ENCODE data around the gene LSR.

The LSR gene

GRCh38 chr19:35305181-35305580 is 56.4 kb downstream of the LSR start:
- FAIRE-seq = no peak

DNA sequence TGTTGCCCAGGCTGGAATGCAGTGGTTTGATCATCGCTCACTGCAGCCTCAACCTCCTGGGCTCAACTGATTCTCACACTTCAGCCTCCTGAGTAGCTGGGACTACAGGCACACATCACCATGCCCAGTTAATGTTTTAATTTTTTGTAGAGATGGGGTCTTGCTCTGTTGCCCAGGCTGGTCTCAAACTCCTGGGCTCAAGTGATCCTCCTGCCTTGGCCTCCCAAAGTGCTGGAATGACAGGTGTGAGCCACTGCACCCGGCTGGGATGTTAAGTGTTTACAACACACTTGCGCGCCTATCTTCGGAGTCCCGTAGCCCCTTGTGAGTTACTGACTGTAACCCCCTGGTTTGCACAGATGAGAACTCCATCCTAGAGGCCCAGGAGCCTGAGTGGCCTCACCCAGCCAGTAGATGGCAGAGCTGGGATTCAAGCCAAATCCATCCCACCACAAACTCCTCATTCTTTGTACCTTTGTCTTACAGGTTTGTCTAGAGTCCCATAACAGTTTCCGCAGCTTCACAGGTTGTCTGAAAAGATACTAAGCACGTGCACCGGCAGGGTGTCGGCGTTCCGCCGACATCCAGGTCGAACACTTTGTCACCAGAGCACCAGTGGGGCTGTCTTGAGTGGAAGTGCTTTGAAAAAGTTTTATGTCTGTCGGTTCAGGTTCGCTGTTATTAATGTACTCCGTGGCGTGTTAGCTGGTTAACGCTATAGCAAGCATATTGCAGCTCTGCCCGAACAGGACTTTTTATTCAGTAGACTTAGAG is 57.9 kb downstream of the LSR start:
- no peak for FAIRE-seq

GRCh38 chr19:35307931-35308330 is 59.1 kb downstream of the LSR start:
- no peak for FAIRE-seq

- no peak for FAIRE-seq
Measured at GRCh38 chr19:35308910-35309309, 60.1 kb downstream of the LSR start.

DNA sequence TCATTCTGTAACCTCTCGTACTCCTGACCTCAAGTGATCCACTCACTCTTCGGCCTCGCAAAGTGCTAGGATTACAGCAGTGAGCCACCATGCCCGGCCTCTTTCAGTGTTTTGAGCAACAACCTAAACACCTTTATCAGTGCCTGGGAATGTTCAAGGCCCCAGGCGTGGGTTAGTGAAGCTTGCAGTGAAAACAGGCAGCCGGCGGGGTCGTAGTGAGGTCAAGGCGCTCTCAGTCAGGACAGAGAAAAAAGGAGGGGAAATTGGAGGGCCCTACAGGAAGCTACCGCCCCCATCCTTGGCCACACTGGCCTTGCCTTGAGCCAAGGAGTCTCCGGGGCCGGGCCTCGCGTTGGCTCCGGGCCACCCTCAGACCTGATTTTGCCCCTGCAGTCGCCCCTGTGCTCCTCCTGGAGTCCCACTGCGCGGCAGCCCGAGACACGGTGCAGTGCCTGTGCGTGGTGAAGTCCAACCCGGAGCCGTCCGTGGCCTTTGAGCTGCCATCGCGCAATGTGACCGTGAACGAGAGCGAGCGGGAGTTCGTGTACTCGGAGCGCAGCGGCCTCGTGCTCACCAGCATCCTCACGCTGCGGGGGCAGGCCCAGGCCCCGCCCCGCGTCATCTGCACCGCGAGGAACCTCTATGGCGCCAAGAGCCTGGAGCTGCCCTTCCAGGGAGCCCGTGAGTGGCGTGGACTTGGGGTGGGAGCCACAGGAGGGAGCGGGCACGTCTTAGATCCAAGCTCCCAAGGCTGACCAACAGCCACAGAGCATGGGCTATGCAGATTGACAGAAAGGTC is 60.9 kb downstream of the LSR start:
- no peak for FAIRE-seq

DNA sequence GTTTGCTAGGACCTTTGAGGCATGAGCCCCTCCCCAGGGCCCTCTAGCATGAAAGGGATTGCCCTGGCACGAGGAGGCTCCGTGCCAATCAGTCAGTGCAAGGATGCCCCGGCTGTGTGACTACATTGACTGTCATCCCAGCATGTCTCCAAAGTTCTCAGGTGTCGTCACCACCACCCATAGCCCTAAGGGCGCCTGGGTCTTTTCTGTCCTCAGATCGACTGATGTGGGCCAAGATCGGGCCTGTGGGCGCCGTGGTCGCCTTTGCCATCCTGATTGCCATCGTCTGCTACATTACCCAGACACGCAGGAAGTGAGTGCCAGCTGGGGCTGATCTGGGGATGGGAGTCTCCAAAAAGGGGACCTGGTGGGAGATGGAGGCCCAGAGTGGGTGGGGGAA is 61.5 kb downstream of the LSR start:
- FAIRE-seq = no peak

DNA sequence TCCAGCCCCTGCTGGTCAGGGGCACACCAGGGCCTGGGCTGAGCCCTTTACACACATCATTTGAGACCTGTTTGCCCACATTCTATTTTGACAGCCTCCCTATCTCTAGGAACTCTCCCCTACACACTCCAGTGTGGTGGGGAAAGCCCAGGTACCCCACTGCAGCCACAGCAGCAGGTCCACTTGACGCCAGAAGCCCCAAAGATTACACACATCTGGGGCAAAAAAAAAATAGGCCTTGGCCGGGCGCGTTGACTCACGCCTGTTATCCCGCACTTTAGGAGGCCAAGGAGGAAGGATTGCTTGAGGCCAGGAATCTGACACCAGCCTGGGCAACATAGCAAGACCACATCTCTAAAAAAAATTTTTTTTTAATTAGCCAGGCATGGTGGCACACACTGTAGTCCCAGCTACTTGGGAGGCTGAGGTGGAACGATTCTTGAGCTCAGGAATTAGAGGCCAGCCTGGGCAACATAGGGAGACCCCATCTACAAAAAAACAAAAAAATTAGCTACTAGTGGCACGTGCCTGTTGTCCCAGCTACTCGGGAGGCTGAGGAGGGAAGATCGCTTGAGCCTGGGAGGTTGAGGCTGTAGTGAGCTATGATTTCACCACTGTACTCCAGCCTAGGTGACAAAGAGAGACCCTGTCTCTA is 62.1 kb downstream of the LSR start:
- no peak for FAIRE-seq

DNA sequence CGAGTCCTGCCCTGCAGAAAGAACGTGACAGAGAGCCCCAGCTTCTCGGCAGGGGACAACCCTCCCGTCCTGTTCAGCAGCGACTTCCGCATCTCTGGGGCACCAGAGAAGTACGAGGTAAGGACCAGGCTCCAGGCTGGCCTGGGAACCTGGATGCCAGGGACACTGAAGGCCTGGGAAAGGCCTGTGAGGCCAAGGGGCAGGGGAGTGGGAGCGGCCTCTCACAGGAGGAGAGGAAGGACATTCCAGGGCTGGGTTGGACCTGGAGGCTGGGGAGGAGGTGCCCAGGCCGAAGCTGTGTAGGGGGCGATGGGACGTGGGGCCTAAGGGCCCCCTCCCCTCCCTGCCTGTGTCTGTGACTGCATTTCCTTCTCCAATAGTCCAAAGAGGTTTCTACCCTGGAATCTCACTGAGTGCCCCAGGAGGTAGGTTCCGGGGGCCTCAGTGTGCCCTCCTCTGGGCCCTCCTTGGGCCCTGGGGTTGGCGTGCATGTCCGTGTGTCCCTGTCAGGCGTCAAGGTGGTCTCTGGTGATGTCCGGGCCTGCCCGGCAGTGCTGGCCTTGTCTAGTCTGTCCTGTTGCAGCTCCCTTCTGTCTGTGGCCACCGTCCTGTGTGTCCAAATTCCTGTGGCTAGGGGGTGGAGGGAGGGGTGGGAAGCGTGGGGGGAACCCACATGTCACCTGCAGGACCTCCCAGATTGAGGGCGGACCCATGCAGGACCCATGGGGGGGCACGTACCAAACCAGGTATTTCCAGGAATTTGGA is 63.3 kb downstream of the LSR start:
- no peak for FAIRE-seq

DNA sequence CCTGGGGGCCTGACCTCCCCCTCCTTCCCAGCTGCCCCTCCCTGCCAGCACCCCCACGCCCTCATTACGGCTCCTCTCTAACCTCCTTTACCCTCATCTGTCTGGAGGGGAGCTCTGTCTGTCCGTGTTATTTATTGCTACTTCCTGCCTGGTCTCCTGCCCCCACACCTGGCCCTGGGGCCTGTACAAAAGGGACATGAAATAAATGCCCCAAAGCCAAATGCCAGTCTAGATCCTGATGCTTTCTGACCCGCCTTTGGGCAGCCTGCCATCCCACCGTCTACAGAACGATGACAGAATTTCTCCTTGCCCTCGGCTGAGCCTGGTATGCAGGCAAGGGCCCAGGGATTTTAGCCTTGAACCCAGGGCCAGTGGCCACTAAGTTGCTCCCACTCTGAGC is 64.8 kb downstream of the LSR start:
- no peak for FAIRE-seq

GRCh38 chr19:35314031-35314430 is 65.2 kb downstream of the LSR start:
- FAIRE-seq = no peak

- no peak for FAIRE-seq
Measured at GRCh38 chr19:35314858-35315470, 66.2 kb downstream of the LSR start.

- no peak for FAIRE-seq
Measured at GRCh38 chr19:35315883-35316282, 67.1 kb downstream of the LSR start.

- FAIRE-seq = no peak
Measured at GRCh38 chr19:35316560-35316959, 67.8 kb downstream of the LSR start.

Measured in islet of Langerhans (tissue), 1 donor.